GM12801 (cell line): Measurements from ENCODE around the gene UGGT2.

ENCODE experiments used
- CTCF ChIP-seq: IDR thresholded peaks from one replicate; pipeline ENCODE4 v1.5.1; 2011; ENCODE audit warnings: control low read depth; ENCODE audit not compliant: insufficient read length; ENCODE audit errors: extremely low read depth

UGGT2 gene

DNA sequence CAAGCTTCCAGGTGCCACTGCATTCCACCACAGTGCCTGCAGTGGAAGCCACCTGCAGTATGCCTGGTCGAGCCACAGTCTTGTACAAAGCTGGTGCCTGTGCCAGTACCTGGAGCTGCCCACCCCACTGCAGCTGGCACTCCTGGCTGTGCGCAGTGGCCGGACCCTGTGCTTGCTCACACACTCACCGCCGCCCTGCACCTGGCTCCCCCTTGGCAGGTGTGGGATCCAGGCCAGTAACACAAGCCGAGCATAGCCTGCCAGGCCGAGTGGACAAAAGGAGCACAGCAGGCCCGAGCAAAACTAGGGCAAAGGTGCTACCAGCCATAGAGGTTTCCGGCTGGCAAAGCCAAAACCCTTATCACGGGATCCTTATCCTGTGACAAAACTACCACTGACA lies 18.5 kb downstream of the UGGT2 start:
- TF ChIP-seq CTCF = no peak

- TF ChIP-seq CTCF = no peak
Measured at GRCh38 chr13:96033220-96034015, 19.8 kb downstream of the UGGT2 start.

DNA sequence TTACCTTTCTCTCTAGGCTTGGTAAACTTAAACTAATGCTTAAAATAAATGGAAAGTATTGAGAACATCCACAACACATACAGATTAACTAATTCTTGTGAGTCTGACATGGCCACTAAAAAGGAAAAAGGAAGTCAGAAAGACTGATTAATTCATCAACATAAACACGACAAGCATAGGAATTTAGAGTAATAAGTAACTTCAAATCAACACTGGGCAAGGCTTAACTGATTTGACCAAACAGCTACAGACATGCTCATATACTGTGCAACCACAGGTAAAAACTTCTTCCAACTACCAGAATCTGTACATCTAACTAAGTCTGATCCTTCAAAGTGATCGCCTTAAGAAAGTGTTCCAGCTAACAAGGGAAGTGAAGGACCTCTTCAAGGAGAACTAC lies 20.5 kb downstream of the UGGT2 start:
- TF ChIP-seq CTCF = no peak

GRCh38 chr13:96029002-96029401 lies 24.2 kb downstream of the UGGT2 start:
- no peak for TF ChIP-seq CTCF

- TF ChIP-seq CTCF = no peak
Measured at GRCh38 chr13:96027496-96027895, 25.7 kb downstream of the UGGT2 start.

DNA sequence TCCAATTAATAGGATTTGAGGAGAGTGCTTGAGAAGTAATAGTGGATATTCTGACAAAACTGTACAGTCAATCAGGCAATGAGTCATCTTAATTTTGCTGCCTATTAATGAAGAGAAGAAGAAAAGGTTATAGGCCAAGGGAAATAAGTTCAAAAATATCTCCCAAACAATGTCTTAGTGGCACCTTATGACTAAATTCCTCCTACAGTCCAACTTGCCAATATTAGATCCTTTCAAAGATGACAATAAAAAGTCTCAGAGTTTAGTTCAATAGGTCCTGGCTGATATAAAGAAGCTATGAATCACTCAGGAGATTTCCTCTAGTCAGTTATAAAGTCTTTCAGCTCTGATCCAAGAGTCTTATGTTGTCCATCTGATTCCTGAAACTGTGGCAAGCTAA lies 27.9 kb downstream of the UGGT2 start:
- no peak for TF ChIP-seq CTCF

DNA sequence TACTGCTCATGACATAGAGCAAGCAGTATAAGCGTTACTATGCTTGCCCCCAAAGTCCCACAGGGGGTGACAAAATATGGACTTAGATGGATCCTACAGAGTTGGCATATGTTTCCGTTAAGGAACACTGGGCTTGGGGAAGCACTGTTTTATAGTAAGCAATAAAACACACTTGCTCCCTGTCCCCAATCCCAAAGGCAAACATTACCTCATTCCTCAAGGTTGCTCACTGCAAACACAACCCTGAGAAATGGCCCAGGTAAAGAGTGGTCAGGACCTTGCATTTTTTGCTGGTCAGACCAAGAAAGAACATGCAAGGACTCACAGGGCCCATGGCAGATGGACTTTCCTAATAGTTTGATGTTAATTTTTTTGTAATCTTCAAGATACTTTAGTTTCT lies 32.3 kb downstream of the UGGT2 start:
- TF ChIP-seq CTCF = no peak
